GM06990 (cell line): ENCODE data around the gene ADPGK.

Experiments
- DNase-seq: peaks from one replicate; pipeline ENCODE4 v3.0.0-alpha.2; 2011; ENCODE audit not compliant: insufficient read length; ENCODE audit errors: extremely low read depth
- H3K27me3 ChIP-seq: replicated peaks from 2 replicates; pipeline ENCODE4 v1.6.0; 2011; ENCODE audit warnings: low read length; ENCODE audit not compliant: control insufficient read depth, insufficient read depth
- H3K36me3 ChIP-seq: 2 replicates; pipeline ENCODE4 v1.5.1; 2011; ENCODE audit warnings: low read length; ENCODE audit not compliant: control insufficient read depth, insufficient read depth
- H3K4me3 ChIP-seq: replicated peaks from 2 replicates; pipeline ENCODE4 v1.5.1; 2011; ENCODE audit warnings: low read depth, mild to moderate bottlenecking, control low read depth, low read length
- CTCF ChIP-seq: IDR thresholded peaks from 2 replicates; pipeline ENCODE4 v1.5.1; 2011; ENCODE audit warnings: low read length, control low read depth, mild to moderate bottlenecking, inconsistent platforms; ENCODE audit not compliant: insufficient read depth, poor library complexity, severe bottlenecking

The ADPGK gene

GRCh38 chr15:72787526-72787925 lies 4.0 kb upstream of the ADPGK start:
- H3K4me3 ChIP-seq: no peak overlapping the region
- no peak for TF ChIP-seq CTCF
- DNase-seq: no peak

GRCh38 chr15:72786676-72787345 lies 3.3 kb upstream of the ADPGK start:
- no peak for DNase-seq
- H3K27me3 ChIP-seq: no peaks in the 10 kb centered on the region
- TF ChIP-seq CTCF: no peak
- H3K4me3 ChIP-seq: no peak overlapping the region
- no peaks in the 10 kb centered on the region for H3K36me3 ChIP-seq

More at GRCh38 chr15:72787526-72787925, 4.0 kb upstream of the ADPGK start:
- Histone ChIP-seq H3K27me3 (no peaks in the 10 kb centered on the region), H3K36me3 (no peaks in the 10 kb centered on the region)

- TF ChIP-seq CTCF: no peak
- DNase-seq: no peak
- Histone ChIP-seq H3K36me3 (no peaks in the 10 kb centered on the region), H3K27me3 (no peaks in the 10 kb centered on the region), H3K4me3 (no peak overlapping the region)
Observed at GRCh38 chr15:72786242-72786641, 2.7 kb upstream of the ADPGK start.

GRCh38 chr15:72785841-72786240 lies 2.3 kb upstream of the ADPGK start:
- TF ChIP-seq CTCF: no peak
- H3K27me3 ChIP-seq: no peaks in the 10 kb centered on the region
- H3K36me3 ChIP-seq: no peaks in the 10 kb centered on the region
- DNase-seq: no peak
- H3K4me3 ChIP-seq: no peak overlapping the region

- H3K4me3 ChIP-seq: no peak overlapping the region
- DNase-seq: no peak
- peaks cover 2% of the 10 kb centered on the region; the same call in 1 of the 2 replicates for H3K36me3 ChIP-seq
- no peak for TF ChIP-seq CTCF
- no peaks in the 10 kb centered on the region for H3K27me3 ChIP-seq
Observed at GRCh38 chr15:72785432-72785831, 1.9 kb upstream of the ADPGK start.
